C4-2B (cell line): ENCODE results near the gene SPRED2.

ENCODE experiments used
- H3K27ac ChIP-seq: fragments of 450-650 bp; 2 replicates; pipeline ENCODE4 v1.5.1; 2017
- CTCF ChIP-seq: fragments of 450-650 bp; conservative IDR thresholded peaks from 2 replicates; pipeline ENCODE4 v1.5.1; 2017; ENCODE audit warnings: mild to moderate bottlenecking
- ZFX ChIP-seq: fragments of 450-650 bp; IDR thresholded peaks from 2 replicates; pipeline ENCODE4 v1.6.1; 2017

SPRED2 gene

GRCh38 chr2:65300761-65301711 is 131.4 kb downstream of the SPRED2 start:
- no peak overlapping the region for H3K27ac ChIP-seq
- no peak for TF ChIP-seq CTCF
- no peak for TF ChIP-seq ZFX

- H3K27ac ChIP-seq = no peak overlapping the region
- TF ChIP-seq ZFX = no peak
- TF ChIP-seq CTCF = no peak
Observed at GRCh38 chr2:65300134-65300760, 132.2 kb downstream of the SPRED2 start.

- TF ChIP-seq ZFX = no peak
- no peak overlapping the region for H3K27ac ChIP-seq
Observed at GRCh38 chr2:65299246-65299645, 133.2 kb downstream of the SPRED2 start.

- H3K27ac ChIP-seq = no peak overlapping the region
- TF ChIP-seq ZFX = no peak
- TF ChIP-seq CTCF = no peak
Observed at GRCh38 chr2:65298089-65298488, 134.3 kb downstream of the SPRED2 start.

- TF ChIP-seq ZFX = no peak
- TF ChIP-seq CTCF = no peak
- no peak overlapping the region for H3K27ac ChIP-seq
Observed at GRCh38 chr2:65297544-65297943, 134.9 kb downstream of the SPRED2 start.

- TF ChIP-seq ZFX (no peak), CTCF (no peak)
- H3K27ac ChIP-seq = no peak overlapping the region
Observed at GRCh38 chr2:65296971-65297370, 135.4 kb downstream of the SPRED2 start.

GRCh38 chr2:65294701-65295100 is 137.7 kb downstream of the SPRED2 start:
- TF ChIP-seq CTCF (no peak), ZFX (no peak)
- no peak overlapping the region for H3K27ac ChIP-seq
